ENCODE data around the gene PACSIN2. TPM values are rescaled to one million over a fixed set of nuclear protein-coding genes. Genes with fewer than 3 reads are reported as not detected.

The PACSIN2 gene
- total RNA-seq, 1 donor from 2014 or later = 128 TPM

DNA sequence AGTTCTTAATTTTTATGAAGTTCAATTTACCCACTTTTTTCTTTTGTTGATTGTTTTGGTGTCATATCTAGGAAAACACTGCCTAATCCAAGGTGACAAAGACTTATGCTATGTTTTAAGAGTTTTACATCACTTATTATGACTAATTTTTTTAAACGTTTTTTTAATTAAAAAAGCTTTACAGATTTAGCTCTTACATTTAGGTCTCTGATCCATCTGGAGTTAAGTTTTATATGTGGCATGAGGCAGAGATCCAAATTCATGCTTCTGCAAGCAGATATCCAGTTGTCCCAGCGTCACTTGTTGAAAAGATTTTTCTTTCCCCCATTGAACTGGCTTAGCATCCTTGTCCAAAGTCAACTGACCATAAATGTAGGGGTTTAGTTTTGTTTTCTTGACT, 72.6 kb downstream of the PACSIN2 start:
- Histone ChIP-seq H3K27ac (no peak overlapping the region), H3K36me3 (no peaks in the 10 kb centered on the region), H3K4me1 (peaks cover 52% of the 10 kb centered on the region), H3K27me3 (no peaks in the 10 kb centered on the region), H3K9me3 (no peaks in the 10 kb centered on the region), H3K4me3 (no peak overlapping the region)
- no peak for ATAC-seq
- intact Hi-C loops (cut with DNase I) = no loop called here
- DNase-seq = no peak
- TF ChIP-seq, protein P1, sequence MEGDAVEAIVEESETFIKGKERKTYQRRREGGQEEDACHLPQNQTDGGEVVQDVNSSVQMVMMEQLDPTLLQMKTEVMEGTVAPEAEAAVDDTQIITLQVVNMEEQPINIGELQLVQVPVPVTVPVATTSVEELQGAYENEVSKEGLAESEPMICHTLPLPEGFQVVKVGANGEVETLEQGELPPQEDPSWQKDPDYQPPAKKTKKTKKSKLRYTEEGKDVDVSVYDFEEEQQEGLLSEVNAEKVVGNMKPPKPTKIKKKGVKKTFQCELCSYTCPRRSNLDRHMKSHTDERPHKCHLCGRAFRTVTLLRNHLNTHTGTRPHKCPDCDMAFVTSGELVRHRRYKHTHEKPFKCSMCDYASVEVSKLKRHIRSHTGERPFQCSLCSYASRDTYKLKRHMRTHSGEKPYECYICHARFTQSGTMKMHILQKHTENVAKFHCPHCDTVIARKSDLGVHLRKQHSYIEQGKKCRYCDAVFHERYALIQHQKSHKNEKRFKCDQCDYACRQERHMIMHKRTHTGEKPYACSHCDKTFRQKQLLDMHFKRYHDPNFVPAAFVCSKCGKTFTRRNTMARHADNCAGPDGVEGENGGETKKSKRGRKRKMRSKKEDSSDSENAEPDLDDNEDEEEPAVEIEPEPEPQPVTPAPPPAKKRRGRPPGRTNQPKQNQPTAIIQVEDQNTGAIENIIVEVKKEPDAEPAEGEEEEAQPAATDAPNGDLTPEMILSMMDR (IDR thresholded peaks at IDR 0.05) = no peak

DNA sequence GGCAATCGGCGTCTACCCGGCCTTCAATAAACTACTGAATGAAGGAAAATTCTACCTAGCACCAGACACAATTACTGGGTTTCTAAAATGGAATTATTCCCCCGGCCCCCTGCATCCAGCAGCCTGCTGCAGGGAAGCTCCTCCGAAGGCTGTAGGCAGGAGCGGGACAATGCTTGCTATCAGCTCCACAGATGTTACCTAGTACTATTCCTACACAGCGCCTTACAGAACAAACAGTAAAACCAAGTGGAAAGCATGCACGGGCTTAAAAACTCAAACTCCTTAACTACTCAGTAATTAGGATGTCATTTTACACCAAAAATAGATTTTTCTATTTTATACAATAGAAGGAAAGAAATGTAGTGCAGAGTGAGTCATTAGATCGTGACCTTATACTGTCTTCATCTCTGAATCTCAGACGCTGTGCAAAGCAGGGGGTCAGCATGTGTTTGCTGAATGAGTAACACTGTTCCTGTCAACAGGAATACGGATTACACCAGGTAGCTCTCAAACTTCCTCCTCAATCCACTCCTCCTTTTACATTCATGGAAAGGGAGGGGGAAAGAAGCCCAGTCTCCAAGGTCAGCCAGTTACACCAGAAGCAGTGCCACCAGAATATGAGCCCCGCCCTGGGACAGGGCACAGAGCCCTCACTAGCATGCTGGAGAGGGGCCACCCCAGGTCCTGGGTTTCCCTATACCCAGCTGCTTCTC, 74.9 kb downstream of the PACSIN2 start:
- peak; percentile 68 for DNase-seq
- Histone ChIP-seq H3K27ac (peak overlapping the region; percentile 37), H3K36me3 (no peaks in the 10 kb centered on the region), H3K4me1 (peaks cover 45% of the 10 kb centered on the region), H3K4me3 (no peak overlapping the region), H3K27me3 (no peaks in the 10 kb centered on the region), H3K9me3 (no peaks in the 10 kb centered on the region)
- ATAC-seq = peak; percentile 77
- TF ChIP-seq, protein P1 (IDR thresholded peaks at IDR 0.05) = no peak
- intact Hi-C loops (cut with DNase I) = no loop called here

DNA sequence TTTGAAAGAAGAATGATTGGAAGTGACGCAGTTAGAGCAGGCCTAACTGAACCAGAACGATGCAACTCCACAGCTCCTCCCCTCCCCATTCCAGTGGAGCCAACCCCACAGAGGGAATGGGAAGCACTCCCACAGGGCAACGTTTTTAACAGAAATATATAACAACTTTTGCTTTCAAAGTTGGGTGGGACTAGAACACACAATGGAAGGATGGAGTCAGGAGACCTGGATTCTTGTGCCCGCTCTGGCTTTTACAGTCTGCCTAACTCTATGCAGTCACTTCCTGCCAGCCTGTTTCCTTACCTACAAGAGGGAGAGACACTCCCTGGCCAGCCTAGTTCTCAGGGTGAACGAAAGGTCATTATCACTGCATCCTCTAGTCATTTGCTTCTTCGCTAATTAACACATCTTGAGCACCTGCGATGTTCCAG, 75.5 kb downstream of the PACSIN2 start:
- no peaks in the 10 kb centered on the region for H3K9me3 ChIP-seq
- TF ChIP-seq, protein P1 (IDR thresholded peaks at IDR 0.05) = no peak
- ATAC-seq (no peak), DNase-seq (peak; percentile 5)
- H3K27ac ChIP-seq = peak overlapping the region; percentile 37
- intact Hi-C loops (cut with DNase I) = no loop called here
- no peaks in the 10 kb centered on the region for H3K27me3 ChIP-seq
- H3K4me1 ChIP-seq = peaks cover 51% of the 10 kb centered on the region
- H3K36me3 ChIP-seq = no peaks in the 10 kb centered on the region
- no peak overlapping the region for H3K4me3 ChIP-seq

DNA sequence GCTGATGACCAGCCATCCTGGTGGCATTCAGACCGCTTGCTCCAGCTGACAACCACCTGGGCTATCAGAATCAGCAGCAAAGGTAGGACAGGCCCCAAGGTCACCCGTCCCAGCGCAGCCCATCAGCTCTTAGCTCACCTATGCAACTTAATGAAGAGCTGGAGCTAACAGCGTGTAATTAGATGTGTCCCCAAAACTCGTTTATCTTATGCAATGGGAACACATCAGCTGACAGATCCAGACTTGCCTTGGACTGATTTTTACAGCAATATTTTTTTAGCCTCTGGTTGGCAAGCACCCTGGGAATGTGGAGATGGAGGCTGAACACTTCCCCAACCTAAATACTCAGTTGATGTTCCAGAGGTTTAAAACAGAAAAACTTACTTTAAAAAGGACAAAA, 76.0 kb downstream of the PACSIN2 start:
- no peak for ATAC-seq
- H3K4me3 ChIP-seq = no peak overlapping the region
- peak; percentile 30 for DNase-seq
- TF ChIP-seq, protein P1 (IDR thresholded peaks at IDR 0.05) = no peak
- H3K9me3 ChIP-seq = no peaks in the 10 kb centered on the region
- H3K4me1 ChIP-seq = peaks cover 56% of the 10 kb centered on the region
- H3K27me3 ChIP-seq = no peaks in the 10 kb centered on the region
- intact Hi-C loops (cut with DNase I) = no loop called here
- no peaks in the 10 kb centered on the region for H3K36me3 ChIP-seq
- H3K27ac ChIP-seq = peak overlapping the region; percentile 37

DNA sequence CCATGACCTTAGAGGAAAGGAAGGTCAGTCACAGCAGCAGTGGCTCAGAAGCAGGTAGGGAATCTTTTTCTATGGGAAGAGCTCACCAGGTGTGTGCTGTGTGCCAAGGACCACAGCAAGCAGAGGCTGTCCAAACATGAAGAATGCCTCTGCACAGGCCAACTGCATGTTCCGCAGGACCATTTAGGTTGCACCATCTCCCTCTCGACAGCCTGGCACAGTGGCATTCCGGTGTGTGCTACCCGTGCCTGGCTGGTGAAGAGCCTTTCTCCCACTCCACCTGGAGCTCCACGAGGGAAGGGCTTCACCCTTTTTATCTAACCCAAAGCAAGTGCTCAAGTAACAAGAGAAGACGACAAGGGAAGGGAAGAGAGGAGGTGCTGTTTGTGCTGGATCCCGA, 76.5 kb downstream of the PACSIN2 start:
- TF ChIP-seq, protein P1 (IDR thresholded peaks at IDR 0.05) = no peak
- Histone ChIP-seq H3K9me3 (no peaks in the 10 kb centered on the region), H3K36me3 (no peaks in the 10 kb centered on the region), H3K4me3 (no peak overlapping the region), H3K4me1 (peaks cover 59% of the 10 kb centered on the region), H3K27me3 (no peaks in the 10 kb centered on the region), H3K27ac (peak overlapping the region; percentile 67)
- peak; percentile 74 for DNase-seq
- intact Hi-C loops (cut with DNase I) = no loop called here
- peak; percentile 42 for ATAC-seq
